ENCODE results near the gene WWTR1.

WWTR1 gene

DNA sequence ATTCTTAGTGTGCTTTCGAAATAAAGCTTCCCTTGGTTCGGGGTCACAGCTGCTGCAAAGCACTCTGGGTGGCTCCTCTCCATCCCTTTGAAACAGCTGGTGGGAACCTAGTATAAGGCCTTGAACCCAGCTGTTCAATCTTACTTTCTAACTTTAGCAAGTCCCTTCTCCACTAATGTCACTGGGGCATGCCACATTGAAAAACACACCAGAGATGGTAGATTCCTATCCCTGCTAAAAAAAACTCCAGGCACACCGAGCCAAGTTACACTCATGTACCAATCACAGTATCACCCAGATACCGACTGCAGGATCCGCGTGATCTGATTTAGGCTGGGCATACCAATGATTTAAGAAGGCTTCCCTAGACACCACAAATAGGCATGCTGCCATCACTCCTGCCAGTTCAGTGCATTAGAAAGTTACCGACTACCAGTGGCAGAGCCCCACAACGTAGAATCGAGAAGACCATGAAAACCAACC, 65.0 kb downstream of the WWTR1 start:
- DNase-seq (ENCODE audit: low read depth in 2 of 2) = no peak

- no peak for DNase-seq (ENCODE audit: low read depth in 2 of 2)
Observed at GRCh38 chr3:149590691-149591441, 67.0 kb downstream of the WWTR1 start.

- DNase-seq (ENCODE audit: low read depth in 2 of 2) = no peak
Observed at GRCh38 chr3:149589332-149589731, 68.5 kb downstream of the WWTR1 start.

GRCh38 chr3:149588909-149589308, 68.9 kb downstream of the WWTR1 start:
- DNase-seq (ENCODE audit: low read depth in 2 of 2) = no peak

DNA sequence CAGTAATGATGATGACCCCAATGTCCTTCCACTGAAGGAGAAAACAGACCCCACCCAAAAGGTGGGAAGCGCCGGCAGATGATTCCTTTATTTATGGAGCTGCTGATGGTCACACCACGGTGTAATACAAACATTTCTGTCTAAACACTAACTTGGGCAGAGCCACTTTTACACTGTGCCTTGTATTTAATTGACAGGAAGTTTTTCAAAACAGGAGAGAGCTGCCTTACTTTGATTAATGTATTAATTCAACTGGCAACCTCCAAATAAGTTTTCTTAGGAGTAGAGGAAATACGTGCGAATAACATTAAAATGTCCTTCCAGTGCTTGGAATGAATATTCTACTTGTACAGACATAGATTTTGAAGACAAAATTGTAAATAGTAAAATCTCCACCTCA, 70.4 kb downstream of the WWTR1 start:
- DNase-seq (ENCODE audit: low read depth in 2 of 2) = no peak

DNA sequence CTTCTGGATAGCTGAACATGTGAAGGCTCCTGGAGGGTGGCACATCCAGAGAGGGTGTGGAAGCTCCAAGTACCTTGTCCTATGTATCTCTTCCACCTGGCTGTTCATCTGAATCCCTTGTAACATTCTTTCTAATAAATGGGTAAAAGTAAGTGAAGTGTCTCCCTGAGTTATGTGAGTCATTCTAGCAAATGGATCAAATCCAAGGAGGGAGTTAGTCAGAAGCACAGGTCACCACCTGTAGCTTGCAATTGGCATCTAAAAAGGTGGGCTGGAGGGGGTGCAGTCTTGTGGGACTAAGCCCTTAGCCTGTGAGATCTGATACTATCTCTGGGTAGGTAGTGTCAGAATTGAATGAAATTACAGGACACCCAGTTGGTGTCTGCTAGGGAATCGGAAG, 71.0 kb downstream of the WWTR1 start:
- no peak for DNase-seq (ENCODE audit: low read depth in 2 of 2)

DNA sequence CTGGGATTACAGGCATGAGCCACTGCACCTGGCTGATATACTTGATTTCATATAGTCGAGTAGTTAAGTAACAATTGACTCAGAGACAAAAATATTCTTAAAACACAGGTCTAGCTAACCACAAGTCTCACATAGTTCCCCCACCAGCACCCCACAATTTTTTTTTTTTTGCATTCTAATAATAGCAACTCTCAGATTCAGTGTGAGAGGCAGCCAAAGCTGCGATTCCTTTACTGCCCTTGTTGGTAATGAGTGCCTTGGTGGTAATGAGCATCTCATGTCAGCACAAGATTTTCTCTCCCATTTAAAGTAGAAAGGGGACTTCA, 72.5 kb downstream of the WWTR1 start:
- no peak for DNase-seq (ENCODE audit: low read depth in 2 of 2)

GRCh38 chr3:149583921-149584635, 73.7 kb downstream of the WWTR1 start:
- no peak for DNase-seq (ENCODE audit: low read depth in 2 of 2)

- no peak for DNase-seq (ENCODE audit: low read depth in 2 of 2)
Observed at GRCh38 chr3:149582395-149582794, 75.4 kb downstream of the WWTR1 start.

- no peak for DNase-seq (ENCODE audit: low read depth in 2 of 2)
Observed at GRCh38 chr3:149581681-149582370, 76.0 kb downstream of the WWTR1 start.

- DNase-seq (ENCODE audit: low read depth in 2 of 2) = no peak
Observed at GRCh38 chr3:149581248-149581647, 76.6 kb downstream of the WWTR1 start.

- no peak for DNase-seq (ENCODE audit: low read depth in 2 of 2)
Observed at GRCh38 chr3:149579838-149580542, 77.8 kb downstream of the WWTR1 start.

DNA sequence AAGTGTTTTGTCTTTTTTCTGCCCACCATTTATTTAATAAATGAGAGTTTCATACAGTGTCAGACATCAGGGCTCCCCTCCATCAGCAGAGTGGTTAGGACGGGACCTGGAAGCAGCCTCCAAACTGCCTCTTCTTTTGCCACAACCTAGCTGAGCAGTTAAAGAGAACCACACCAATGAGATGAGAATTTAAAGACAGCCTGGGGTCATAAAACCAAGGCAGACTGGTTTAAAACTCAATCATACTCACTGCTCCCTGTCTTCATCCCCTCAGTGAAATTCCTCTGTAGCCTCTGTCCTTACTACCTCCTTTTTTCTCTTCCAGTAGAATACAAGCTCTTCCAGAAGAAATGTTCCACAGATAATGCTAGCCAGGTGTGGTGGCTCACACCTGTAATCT, 78.7 kb downstream of the WWTR1 start:
- DNase-seq (ENCODE audit: low read depth in 2 of 2) = no peak

GRCh38 chr3:149577801-149578200, 80.0 kb downstream of the WWTR1 start:
- no peak for DNase-seq (ENCODE audit: low read depth in 2 of 2)

DNA sequence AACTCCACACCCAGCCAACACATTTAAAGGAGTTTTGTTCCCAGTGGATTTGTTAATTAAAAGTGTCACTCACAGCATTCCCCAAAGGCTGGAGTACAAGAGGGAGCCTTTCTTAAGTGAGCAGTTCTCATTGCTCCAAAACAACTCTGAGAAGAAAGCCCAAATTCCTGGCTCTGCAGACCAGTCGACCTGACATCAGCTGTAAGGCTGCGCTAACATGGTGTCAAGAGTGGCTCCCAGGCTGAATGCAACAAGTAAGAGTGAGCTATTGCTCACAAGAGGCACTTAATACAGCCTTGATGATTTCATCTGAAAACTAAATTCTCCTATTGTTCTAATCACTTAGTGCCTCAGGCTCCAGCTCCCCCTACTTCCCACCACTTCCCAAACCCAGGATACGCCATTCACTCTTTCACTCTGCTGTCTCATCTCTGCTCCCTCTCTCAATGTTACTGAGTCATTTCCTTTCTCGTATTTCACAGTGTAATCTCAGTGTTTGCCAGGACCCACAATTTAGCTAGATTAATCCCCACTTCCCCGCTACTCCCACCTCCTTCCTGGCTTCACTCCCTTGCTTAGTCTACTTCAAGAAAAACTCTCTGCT, 81.8 kb downstream of the WWTR1 start:
- no peak for DNase-seq (ENCODE audit: low read depth in 2 of 2)

GRCh38 chr3:149575213-149575960, 82.4 kb downstream of the WWTR1 start:
- DNase-seq (ENCODE audit: low read depth in 2 of 2) = no peak

DNA sequence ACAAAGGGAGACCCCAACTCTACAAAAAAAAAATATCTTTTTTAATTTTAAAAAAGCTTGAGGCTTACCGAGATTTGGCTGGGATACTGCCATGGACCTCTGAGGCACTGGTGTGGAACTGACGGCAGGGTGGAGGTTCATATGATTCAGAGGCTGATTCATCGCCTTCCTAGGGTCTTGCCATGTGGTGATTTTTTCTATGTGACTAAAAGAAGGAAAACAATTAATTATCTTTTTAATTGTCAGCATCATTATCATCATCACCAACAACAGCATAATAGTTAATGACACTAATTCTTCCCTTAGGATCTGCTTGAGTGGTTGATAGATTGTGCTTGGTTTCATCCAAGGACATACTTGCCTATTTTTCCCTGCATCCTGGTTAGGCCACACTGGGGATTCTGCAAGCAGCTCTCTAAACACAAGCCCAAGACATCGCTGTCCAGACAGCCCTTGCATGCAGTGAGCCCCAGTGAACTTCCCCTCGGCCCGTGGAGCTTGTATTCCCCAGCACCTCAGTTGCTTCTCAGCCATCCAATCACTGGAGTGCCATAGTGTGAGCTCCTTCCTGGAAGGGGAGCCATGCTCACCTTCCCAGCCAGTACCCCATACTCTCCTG, 84.9 kb downstream of the WWTR1 start:
- no peak for DNase-seq (ENCODE audit: low read depth in 2 of 2)

GRCh38 chr3:149571381-149571780, 86.4 kb downstream of the WWTR1 start:
- DNase-seq (ENCODE audit: low read depth in 2 of 2) = no peak

- no peak for DNase-seq (ENCODE audit: low read depth in 2 of 2)
Observed at GRCh38 chr3:149570016-149570415, 87.8 kb downstream of the WWTR1 start.

- DNase-seq (ENCODE audit: low read depth in 2 of 2) = no peak
Observed at GRCh38 chr3:149567381-149567780, 90.4 kb downstream of the WWTR1 start.
